SHP77 treated with DMSO at 0.1 percent for 48 hours (cell line): ENCODE results near the gene LTBP2.

Experiments used
- DNase-seq: peaks from one replicate; lab custom pipeline; 2025; lab: John Stamatoyannopoulos, UW

LTBP2 gene

GRCh38 chr14:74612350-74613021 is 449 bp upstream of the LTBP2 start:
- DNase-seq, result no peak

GRCh38 chr14:74610866-74611649 is 979 bp downstream of the LTBP2 start:
- DNase-seq, result no peak

DNA sequence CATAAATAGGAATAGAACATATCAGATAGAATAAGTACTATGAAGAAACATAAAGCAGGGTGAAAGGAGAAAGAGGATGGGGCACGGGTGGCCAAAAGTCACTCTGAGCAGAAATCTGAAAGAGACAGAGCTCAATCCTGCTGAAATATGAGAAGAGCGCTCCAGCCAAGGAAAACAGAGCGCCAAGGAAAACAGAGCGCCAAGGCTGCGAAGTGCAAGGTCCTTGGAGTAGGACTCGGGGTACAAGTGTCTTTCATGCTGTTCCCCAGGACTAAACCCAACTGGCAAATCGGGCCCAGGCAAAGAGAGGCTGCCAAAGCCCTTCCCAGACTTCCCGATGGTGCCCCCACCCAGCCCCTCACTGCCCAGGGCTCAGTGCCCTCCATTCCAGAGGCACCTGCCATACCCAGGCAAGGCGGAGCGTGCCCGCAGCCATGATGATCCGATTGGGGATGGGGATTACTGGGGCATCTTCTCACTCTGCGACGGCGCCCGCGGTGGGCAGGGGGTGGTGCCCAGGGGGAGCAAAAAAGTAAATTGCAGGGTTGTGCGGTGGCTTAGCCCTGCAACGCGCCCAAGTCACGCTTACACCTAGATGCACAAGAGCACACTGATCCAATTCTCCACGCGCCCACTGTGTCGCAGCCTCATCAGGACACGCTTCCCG is 1.7 kb downstream of the LTBP2 start:
- no peak for DNase-seq

GRCh38 chr14:74609721-74610120 is 2.3 kb downstream of the LTBP2 start:
- no peak for DNase-seq

DNA sequence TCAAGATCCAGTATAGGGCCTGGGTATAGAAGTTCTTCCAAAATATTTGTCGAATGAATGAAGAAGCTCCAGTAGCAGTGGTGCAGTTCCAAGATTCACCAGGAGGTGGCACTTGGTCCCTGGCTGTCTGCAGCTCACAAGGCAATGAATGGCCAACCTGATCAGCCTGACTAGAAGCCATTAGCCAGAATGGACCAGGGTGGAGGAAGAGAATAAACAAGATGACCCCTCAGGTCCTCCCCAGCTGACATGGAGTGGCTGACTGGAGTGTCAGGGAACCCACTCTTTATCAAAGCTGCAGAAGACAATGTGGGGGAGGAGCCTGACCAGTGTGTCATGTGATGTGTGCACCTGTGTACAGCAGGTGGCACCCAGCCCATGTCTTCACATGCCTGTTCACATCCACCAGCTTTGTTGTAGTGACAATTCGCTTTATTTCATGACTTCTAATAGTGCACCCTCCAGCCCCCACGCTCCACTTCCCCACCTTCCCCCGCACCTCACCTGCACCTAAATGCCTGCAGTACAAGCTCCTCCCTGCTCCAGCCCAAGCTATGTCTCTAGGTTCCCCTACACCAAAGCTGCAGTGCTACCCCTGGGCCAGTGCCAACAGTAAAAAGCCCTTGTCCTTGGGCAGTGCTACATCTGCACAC is 3.0 kb downstream of the LTBP2 start:
- DNase-seq, result peak; percentile 42

DNA sequence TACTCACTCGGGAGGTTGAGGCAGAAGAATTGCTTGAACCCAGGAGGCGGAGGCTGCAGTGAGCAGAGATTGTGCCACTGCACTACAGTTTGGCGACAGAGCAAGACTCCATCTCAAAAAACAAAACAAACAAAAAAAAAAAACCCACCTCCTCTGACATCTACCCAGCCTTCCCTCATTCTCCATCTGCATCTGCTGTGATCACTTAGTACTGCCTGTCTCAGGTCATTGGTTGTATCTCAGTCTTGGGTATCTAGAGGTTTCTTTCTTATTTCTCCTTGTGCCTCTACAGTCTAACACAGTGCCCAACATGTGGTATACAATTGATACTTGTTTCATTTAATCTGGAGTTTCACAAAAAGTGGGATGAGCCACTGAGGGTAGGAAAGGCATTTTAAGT is 5.3 kb downstream of the LTBP2 start:
- no peak for DNase-seq

DNA sequence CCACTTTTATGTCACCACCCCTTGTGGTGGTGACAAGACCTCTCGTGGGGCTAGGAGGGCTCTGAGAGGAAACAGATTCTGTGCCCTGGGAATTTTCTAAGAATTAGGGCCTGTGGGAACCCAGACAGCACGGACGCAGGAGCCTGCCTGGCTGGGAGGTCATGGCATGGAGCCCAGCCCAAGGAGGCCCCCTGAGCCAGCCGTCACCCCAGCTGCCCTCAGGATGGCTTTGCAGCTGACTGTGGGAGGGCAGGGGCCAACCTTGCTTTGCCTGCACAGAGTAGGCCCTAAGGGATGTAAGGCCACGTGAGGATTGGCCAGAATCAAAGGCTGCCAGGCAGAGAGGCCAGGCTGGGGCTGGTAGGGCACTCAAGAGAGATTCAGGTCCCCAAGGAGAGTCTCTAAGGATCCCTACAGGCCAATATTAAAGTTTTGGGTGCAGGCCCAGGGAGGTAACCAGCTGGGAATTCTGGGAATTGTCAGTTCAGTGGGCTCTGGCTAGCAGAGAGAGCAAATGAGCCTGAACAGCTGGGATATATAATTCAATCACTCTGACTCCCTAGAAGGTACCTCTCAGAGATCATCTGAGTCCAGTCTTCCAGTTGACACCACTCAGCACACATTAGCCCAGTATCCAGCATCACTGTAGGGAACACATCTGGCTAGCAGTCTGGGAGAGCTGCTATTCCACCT is 6.4 kb downstream of the LTBP2 start:
- DNase-seq, result no peak

DNA sequence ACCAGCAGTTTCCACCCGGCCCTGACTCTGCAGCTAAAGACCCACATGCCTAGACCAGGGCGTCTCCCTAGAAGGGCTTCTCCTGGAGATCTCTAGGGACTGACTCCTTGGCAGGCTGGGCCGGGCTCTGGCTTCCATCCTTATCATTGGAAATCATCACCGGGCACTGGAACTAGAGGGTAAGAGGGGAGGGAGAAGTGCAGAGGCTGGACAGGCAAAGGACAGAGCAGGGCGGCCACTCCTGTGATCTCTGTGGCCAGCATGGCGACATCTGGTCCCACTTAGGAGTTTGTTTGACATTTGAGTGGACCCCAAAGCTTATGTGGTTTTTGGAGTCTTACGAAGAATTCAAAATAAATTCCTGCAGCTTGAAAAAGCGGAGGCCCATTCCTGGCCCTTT is 7.1 kb downstream of the LTBP2 start:
- no peak for DNase-seq

DNA sequence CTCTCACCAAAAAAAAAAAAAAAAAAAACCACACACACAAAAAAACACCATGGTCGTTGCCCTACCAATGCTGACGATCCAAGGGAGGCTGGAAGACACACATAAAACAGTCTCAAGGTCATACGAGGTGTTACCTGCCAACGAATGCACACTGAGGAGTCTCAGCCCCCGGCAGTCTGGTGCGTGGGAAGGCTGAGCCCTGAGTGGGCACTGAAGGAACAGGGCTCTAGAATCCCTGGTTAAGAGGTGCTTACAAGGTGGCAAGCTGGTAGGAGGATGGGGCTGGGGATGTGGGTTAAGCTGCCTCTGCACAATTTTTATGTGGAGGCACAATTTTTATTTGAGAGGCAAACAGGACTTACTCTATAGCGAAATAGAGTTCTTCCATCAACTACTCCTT is 7.9 kb downstream of the LTBP2 start:
- DNase-seq, result no peak

GRCh38 chr14:74601982-74602381 is 10.1 kb downstream of the LTBP2 start:
- no peak for DNase-seq

DNA sequence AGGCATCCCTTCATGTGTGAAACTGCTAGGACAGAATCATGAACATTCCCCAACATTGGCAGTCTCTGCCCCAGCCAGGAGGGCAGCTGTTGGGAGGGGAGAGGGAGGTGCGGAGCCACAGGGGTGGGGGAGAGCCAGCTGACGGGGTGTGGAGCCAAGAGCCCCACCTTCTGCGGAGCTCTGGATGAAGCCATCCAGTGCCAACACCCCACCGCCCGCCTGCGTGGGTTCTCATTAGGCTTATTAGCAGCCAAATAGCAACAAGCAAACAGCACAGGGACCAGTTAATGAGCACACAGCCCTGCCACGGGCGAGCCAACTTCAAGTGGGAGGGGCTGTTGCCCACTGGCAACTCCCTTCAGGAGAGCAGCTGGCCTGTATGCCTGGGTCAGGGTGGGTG is 12.1 kb downstream of the LTBP2 start:
- no peak for DNase-seq

DNA sequence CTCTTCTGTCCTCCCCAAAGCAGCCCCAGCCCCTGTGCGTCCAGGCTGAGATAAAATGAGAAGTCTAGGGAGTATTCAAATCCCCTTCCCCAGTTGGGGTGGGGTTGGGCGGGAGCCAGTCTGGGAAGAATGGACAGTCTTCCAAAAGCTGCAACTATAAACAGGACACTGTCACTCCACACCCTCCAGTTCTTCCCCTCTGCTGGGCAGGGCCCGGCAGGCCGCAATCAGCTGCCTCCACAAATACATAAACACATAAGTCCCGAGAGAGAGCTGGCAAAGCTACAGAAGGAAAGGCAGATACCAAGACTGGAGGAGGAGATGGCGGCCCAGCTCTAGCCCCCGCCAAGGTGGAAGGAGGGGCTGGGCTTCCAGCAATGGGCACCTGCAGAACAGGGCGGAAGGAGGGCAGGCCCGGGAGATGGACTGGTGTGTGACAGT is 12.7 kb downstream of the LTBP2 start:
- DNase-seq, result no peak

DNA sequence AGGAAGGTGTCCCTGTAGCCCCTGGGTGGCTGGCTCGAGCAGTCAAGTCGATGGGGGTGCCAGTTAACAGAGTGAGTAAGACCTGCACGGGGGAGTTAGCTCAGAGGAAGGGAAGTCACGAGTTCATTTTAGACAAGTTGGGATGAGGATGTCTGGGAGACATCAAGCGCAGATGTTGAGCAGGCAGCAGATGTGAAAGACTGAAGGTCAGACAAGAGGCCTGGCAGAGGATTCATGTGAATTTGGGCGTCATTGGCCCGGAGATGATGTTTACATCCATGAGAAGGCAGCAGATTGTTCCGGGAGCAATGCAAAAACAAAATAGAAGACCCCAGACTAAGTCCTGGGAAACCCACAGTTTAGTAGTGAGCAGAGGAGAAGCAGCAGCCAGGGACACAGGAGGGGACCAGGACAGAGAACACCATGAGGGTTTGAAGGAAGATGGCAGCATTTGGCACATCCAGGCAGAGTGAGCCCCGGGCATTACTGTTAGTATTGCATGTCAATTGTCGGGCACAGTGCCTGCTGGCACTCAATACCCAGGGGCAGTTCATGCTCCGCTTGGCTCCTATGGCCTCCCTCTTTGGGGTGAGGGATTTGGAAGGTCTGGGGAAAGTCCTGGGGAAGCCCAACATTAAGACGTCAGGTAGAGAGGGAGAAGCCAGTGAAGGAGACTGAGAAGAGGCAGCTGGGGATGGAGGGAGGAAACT is 15.1 kb downstream of the LTBP2 start:
- no peak for DNase-seq

DNA sequence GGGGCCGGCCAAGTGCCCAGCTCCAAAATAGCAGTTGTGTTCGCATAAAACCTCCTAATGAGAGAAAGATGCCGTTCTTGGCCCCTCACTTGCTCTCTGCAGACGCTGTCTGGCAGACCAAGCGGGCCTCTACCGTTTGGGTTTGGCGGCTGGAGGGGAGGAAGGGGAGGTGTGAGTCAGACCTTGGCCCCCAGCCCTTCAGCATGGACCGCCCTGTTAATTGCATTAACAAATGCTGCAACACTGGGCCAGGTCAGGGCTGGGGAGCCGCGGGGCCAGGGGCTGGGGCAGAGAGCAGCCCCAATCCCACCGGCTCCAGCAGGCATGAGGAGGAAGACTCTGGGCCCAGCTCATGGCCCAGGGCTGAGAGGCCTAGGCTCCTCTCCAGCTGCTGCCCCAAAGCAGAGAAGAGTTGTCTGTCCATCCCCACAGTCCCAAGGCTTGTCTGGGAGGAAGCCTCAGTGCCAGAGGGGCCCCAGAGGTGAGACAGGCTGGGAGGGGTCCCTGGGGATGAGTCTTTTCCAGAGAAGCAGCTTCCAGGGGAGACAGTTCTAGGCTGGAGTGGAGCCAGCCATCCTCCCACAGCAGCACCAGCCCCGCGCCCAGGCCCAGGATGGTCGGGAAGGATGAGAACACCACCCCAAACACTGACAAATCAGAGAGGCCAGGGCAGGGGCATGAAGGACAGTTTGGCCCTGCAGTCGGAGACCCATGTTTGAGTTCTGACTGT is 16.9 kb downstream of the LTBP2 start:
- no peak for DNase-seq

DNA sequence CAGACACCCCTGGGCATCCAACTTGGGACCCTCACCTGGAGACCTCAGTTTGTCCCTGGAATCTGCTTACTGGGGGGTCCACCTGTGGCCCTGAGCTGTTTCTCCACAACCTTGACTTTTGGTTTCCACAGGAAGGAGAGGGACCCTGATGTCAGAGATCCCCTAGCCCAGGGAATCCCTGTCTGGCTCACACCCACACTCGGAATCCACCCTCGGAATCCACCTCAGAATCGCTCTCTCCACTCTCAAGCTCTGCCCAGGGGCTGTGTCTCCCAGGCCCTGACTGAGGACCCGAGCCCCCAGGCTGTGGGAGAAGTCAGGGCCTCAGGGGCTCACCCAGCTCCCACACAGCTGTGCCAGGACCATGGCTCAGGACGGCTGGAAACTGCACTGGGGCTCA is 17.4 kb downstream of the LTBP2 start:
- no peak for DNase-seq

GRCh38 chr14:74594029-74594428 is 18.0 kb downstream of the LTBP2 start:
- DNase-seq, result no peak

DNA sequence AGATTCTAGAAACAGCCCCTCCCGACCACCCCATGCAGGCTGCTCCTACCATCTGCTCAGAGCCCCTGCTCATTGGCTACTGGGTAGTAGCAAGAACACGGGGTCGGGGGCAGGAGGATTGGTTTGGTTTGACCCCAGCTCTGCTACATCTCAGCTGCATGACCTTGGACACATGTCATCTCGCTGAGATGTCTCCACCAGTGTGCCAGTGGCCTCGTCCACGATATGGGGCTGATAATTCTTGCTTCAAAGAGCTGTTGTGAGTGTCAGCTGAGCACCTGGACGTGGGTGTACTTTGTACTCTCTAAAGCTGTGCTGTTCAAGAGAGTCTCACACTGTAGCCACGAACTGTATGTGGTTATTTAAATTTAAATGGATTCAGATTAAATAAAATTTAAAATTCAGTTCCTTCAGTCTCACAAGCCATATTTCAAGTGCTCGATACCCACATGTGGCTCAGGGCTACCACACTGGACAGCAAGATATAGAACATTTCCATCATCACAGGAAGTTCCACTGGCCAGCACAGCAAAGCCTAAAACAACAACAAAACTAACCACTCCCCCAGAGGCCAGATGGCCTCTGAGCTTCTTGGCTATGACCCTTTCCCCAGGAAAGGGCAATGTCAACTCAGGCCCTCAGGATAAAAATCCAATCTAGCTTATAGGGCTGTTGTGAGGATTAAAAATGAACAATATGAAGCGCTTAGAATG is 18.6 kb downstream of the LTBP2 start:
- DNase-seq, result no peak

DNA sequence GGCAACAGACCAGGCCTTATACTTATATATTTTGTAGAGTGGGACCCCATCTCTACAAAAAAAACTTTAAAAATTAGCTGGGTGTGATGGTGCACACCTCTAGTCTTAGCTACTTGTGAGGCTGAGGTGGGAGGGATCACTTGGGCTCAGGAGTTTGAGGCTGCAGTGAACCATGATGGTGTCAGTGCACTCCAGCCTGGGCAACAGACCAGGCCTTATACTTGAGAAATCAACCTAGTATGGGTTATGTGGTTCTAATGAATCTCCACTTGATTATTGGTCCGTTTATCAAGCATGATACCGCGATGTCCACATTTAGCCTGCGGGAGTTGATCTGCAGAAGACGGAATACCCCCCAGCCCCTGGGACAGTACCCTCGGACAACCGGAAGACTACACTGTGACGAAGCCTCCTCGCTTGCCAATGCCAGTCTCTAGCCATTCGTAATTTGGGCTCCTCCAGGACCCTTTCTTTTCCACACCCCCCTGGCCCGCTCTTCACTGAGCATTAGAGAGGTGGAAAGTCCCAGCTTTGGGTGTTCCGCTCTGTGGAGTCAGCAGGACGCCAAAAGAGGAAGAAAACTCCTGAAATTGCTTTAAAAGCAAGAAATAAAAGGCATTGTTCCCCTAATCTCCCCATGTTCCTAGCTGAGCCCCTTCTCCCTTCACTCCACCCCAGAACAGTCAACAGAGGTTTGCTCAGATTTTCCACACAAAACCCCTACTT is 19.4 kb downstream of the LTBP2 start:
- DNase-seq, result no peak

GRCh38 chr14:74591899-74592298 is 20.1 kb downstream of the LTBP2 start:
- no peak for DNase-seq
